ENCODE measurements around the gene NAP1L1. TPM values are rescaled to one million over a fixed set of nuclear protein-coding genes. Genes with fewer than 3 reads are reported as not detected.

NAP1L1 gene
- total and polyA plus RNA-seq, 8 donors: 95.0 to 342 (median 232) TPM

DNA sequence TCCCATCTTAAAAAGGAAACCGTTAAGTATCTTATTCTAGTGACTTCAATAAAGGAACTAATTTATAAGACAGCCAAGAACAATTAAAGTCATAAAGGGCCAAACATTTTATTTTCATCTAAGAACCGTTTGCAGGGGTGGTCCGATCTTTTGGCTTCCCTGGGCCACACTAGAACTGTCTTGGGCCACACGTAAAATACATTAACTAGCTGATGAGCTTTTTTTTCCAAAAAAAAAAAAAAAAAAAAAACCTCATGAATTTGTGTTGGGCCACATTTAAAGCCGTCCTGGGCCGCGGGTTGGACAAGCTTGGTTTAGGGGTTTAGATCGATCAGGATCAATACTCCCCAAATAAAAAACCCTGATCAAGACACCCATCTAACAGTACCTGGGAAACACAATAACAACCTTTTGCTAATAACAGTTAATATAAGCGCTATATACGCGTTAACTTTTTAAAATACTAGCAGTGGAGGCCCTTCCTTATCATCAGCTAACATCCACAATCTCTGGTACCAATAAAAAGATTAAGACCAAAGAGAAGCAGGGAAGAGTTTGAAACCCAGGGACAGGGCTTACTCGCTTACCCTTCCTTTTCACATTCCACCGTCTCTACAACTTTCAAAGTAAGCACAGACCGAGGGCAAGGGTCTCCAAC is 1.1 kb downstream of the NAP1L1 start:
- DNase-seq: no peak

DNA sequence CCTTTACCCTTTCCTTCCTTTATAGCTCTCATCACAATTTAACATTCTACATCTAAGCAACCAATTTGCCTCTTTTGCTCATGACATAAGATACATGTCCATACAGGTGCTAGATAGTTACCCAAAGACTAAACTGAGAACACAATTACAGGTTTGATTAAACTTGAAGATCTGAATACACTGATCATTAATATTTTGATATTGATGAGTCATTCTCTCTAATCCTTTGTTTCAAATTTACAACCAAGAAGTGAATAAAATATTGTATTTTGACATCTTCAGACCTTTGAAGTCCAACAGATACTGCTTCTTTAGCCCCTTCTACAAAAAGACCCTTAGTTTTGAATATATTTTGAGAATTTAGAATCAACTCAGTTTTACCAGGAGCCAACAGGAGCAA is 2.6 kb downstream of the NAP1L1 start:
- H3K36me3 ChIP-seq: no peaks in the 10 kb centered on the region
- peaks cover 15 to 52% (median 35%) of the 10 kb centered on the region in 4 donors for H3K4me1 ChIP-seq
- no peak for DNase-seq
- H3K9me3 ChIP-seq: peaks cover 0 to 14% (median 0%) of the 10 kb centered on the region in 4 donors
- TF ChIP-seq, protein P1, sequence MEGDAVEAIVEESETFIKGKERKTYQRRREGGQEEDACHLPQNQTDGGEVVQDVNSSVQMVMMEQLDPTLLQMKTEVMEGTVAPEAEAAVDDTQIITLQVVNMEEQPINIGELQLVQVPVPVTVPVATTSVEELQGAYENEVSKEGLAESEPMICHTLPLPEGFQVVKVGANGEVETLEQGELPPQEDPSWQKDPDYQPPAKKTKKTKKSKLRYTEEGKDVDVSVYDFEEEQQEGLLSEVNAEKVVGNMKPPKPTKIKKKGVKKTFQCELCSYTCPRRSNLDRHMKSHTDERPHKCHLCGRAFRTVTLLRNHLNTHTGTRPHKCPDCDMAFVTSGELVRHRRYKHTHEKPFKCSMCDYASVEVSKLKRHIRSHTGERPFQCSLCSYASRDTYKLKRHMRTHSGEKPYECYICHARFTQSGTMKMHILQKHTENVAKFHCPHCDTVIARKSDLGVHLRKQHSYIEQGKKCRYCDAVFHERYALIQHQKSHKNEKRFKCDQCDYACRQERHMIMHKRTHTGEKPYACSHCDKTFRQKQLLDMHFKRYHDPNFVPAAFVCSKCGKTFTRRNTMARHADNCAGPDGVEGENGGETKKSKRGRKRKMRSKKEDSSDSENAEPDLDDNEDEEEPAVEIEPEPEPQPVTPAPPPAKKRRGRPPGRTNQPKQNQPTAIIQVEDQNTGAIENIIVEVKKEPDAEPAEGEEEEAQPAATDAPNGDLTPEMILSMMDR (IDR thresholded peaks at IDR 0.05): no peak
- no peak for TF ChIP-seq EP300 (IDR thresholded peaks at IDR 0.05)
- TF ChIP-seq POLR2A (IDR thresholded peaks at IDR 0.05): no peak
- no peak for TF ChIP-seq POLR2AphosphoS5 (IDR thresholded peaks at IDR 0.05)
- intact Hi-C loops (cut with DNase I; ENCODE audit: low total_unique reads): no loop called here
- H3K27ac ChIP-seq: no peak overlapping the region
- H3K27me3 ChIP-seq: no peaks in the 10 kb centered on the region
- no peak overlapping the region for H3K4me3 ChIP-seq

More for the DNA sequence above, 1.1 kb downstream of the NAP1L1 start:
- peak overlapping the region; percentile 70 to 92 (median 88) for H3K4me3 ChIP-seq
- WGBS, 5 donors: 10 to 16% (median 14%) methylated on average over 14 of the region's 14 CpGs
- H3K27ac ChIP-seq: peak overlapping the region; percentile 93 to 100 (median 99)
- no peaks in the 10 kb centered on the region for H3K27me3 ChIP-seq
- H3K9me3 ChIP-seq: peaks cover 0 to 12% (median 0%) of the 10 kb centered on the region in 4 donors
- peaks cover 15 to 52% (median 35%) of the 10 kb centered on the region in 4 donors for H3K4me1 ChIP-seq
- no peak for TF ChIP-seq POLR2A (IDR thresholded peaks at IDR 0.05)
- TF ChIP-seq, protein P1 (IDR thresholded peaks at IDR 0.05): no peak
- no peak for TF ChIP-seq POLR2AphosphoS5 (IDR thresholded peaks at IDR 0.05)
- no peak for TF ChIP-seq EP300 (IDR thresholded peaks at IDR 0.05)
- intact Hi-C loops (cut with DNase I; ENCODE audit: low total_unique reads): no loop called here
- no peaks in the 10 kb centered on the region for H3K36me3 ChIP-seq

DNA sequence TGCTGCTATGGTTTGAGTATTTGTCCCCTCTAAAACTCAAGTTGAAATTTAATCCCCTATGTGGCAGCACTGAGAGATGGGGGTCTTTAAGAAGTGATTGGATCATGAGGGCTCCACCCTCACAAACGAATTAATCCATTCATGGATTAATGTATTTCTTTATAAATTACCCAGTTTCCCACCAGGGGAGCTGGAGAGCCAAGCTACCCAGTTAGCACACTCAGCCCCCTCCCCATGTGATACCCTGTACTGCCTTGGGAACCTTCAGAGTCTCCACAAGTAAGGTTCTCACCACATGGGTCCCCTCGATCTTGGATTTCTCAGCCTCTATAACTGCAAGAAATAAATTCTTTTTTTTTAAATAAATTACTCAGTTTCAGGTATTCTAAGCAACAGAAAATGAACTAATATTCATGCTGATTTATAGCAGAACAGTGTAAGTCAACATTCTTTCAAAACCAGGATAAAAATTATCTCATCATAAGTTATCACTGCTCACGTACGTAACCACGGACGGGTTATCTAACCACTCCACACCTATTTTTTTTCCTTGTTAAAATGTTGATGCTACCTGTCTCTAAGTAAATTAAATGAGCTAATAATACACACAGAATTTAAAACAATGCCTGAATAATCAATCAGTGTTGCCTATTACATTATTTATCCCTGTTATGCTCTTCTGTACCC is 3.6 kb downstream of the NAP1L1 start:
- Histone ChIP-seq H3K27ac (no peak overlapping the region), H3K4me3 (no peak overlapping the region), H3K27me3 (no peaks in the 10 kb centered on the region), H3K9me3 (peaks cover 0 to 14% (median 0%) of the 10 kb centered on the region in 4 donors), H3K4me1 (peaks cover 15 to 52% (median 37%) of the 10 kb centered on the region in 4 donors), H3K36me3 (no peaks in the 10 kb centered on the region)
- intact Hi-C loops (cut with DNase I; ENCODE audit: low total_unique reads): no loop called here
- DNase-seq: no peak
- TF ChIP-seq POLR2AphosphoS5 (IDR thresholded peaks at IDR 0.05): no peak
- TF ChIP-seq EP300 (IDR thresholded peaks at IDR 0.05): no peak
- no peak for TF ChIP-seq POLR2A (IDR thresholded peaks at IDR 0.05)
- TF ChIP-seq, protein P1 (IDR thresholded peaks at IDR 0.05): no peak
- 40 to 62% (median 46%) methylated on average over 6 of the region's 6 CpGs for WGBS, 5 donors

DNA sequence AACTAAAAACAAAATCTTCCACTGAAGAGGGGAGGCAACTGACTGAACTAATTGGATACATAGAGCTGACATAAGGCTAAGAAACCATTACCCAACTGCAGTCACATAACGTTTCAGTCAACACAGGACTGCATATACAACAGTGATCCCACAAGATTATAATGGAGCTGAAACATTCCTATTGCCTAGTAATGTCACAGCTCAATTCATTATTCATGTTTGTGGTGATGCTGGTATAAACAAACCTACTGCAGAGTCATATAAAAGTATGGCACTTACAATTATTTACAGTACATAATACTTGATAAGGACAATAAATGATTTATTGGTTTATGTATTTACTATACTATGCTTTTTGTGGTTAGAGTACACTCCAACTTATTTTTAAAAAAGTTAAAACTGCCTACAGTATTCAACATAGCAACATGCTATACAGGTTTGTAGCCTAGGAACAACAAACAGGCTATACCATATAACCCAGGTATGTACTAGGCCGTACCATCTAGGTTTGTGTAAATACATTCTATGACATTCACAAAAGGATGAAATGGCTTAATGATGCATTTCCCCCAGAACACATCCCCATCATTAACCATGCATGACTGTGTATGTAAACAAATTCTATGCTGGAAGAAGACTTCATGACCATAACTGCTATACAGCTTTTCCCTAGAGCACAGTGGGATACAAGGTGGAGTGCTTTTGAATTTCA is 4.3 kb downstream of the NAP1L1 start:
- 69 to 86% (median 83%) methylated on average over 2 of the region's 2 CpGs for WGBS, 5 donors

More for the DNA sequence above, 4.3 kb downstream of the NAP1L1 start:
- Histone ChIP-seq H3K9me3 (peaks cover 0 to 14% (median 0%) of the 10 kb centered on the region in 4 donors), H3K36me3 (no peaks in the 10 kb centered on the region), H3K27me3 (no peaks in the 10 kb centered on the region), H3K4me3 (no peak overlapping the region), H3K27ac (no peak overlapping the region), H3K4me1 (peaks cover 15 to 54% (median 35%) of the 10 kb centered on the region in 4 donors)
- TF ChIP-seq POLR2A (IDR thresholded peaks at IDR 0.05): no peak
- TF ChIP-seq, protein P1 (IDR thresholded peaks at IDR 0.05): no peak
- no peak for TF ChIP-seq EP300 (IDR thresholded peaks at IDR 0.05)
- TF ChIP-seq POLR2AphosphoS5 (IDR thresholded peaks at IDR 0.05): no peak
- DNase-seq: no peak
- intact Hi-C loops (cut with DNase I; ENCODE audit: low total_unique reads): no loop called here
